Mesenteric fat pad (tissue), 1 donor: ENCODE measurements around the gene ABHD4. TPM values are rescaled to one million over a fixed set of nuclear protein-coding genes. Genes with fewer than 3 reads are reported as not detected.
"Not testable (repeated sequence)": the region's sequence is repeated elsewhere in the genome, so short reads cannot be mapped to it uniquely, and the experiment has no call there.

Experiments used
- DNase-seq: peaks from one replicate; pipeline ENCODE4 v3.0.0-alpha.2; 2020; ENCODE audit warnings: low spot score
- total RNA-seq: library from RNA; stranded (reverse); fragmentation: NEBNext Ultra II Directional; extraction: Animal tissue kit (Norgen Biotek cat#: 25700); gene quantifications from one replicate; pipeline ENCODE4 v1.2.1, GENCODE V29; 2021
- donor health status: DM: yes; HTN: yes; CAD: no.

Gene ABHD4
- total RNA-seq, 1 donor from 2014 or later = 36.5 TPM

DNA sequence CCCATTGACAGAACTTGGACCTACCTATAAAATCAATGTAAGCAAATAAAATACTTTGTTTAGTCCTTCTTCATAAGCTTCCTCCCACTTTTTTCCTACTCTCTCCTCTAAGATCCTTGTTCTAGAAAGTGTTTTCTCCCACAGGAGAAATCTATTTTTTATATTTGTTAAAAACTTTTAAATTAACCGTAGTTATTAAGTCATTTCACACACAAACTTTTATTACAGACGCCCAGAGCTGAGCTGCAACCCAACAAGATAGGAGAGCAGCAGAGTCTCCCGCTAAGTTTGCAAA lies 36.8 kb upstream of the ABHD4 start:
- DNase-seq = no peak

DNA sequence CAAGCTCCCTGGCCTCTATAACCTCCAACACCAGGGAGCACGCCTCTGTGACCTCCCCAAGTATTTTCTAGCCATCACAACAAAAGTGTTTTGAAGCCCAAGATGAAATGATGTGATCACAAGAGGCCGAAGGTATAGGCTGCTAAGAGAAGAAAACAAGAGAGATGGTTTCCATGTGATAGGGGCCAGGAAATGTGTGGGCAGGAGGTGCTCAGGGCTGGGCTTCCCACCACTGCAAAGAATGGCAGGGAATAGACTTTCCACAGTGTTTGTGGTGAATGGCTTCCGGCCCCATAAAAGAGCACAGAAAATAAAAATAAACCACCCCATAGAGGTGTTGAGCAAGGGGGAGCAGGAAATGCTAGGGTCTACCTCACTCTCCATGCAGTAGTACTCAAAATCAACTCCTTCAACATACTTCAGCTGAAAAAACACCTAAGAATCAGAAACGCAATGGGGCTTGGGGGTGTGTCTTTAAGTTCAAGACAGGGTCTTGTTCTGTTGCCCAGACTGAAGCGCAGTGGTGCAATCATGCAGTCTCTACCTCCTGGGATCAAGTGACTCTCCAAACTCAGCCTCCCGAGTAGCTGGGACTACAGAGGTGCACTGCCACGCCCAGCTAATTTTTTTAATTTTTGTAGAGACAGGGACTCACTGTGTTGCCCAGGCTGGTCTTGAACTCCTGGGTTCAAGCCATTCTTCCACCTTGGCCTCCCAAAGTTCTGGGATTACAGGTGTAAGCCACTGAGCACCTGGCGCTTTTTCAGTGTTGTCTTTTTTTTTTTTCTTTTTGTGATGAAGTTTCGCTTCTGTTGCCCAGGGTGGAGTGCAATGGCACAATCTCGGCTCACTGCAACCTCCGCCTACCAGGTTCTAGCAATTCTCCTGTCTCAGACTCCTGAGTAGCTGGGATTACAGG lies 36.2 kb upstream of the ABHD4 start:
- DNase-seq = no peak

DNA sequence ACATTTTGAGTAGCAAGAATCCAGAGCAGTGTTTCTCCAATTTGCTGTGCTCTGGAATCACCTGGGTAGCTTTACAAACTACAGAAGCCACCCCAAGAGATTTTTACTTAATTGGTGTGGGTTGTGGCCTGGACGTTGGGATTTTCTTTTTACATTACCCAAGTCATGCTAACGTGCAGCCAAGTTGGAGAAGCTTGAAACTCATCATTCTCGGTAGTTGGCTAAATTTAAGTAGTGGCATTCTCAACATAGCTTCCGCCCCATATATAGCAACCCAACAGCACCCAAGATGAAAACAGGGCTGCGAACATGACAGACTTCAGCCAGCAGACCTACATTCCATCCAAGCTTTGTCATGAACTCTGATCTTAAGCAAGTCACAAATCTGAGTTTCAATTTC lies 34.1 kb upstream of the ABHD4 start:
- no peak for DNase-seq

GRCh38 chr14:22564463-22564862 lies 33.6 kb upstream of the ABHD4 start:
- DNase-seq = no peak

GRCh38 chr14:22565391-22565945 lies 32.6 kb upstream of the ABHD4 start:
- no peak for DNase-seq

GRCh38 chr14:22566266-22566665 lies 31.8 kb upstream of the ABHD4 start:
- not testable (repeated sequence) for DNase-seq

DNA sequence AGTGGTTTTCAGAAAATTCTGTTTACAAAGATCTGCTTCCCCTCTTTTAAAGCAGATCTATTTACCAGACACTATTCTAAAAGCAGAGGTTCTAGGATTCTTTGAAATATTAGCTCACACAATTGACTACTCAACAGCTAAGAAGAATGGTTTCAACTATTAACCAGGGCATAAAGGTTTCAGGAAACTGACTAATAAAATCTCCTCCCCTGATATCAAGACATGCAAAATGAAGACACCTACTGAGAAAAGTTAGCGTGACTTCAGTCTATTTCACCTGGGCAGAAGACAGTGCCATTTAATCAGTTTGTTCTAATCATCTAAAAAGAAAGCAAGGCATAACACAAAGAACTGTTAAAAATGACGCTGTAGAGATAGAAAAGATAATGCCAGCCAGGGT lies 31.3 kb upstream of the ABHD4 start:
- DNase-seq = no peak

DNA sequence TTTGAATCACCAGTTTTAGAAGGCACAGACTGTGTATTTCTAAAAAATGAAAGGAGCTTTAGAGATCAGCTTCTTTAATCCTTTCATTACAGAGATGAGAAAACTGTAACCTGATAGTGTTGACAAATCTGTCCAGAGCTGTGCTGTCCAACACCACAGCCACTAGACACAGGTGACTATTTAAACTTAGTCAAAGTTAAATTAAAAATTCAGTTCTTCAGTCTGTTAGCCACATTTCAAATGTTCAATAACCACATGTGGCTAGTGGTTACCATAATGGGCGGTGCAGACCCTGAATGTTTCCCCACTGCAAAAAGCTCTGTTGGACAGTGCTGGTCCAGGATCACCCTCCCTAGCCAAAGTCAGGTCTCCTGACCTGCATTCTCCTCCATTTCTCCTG lies 30.7 kb upstream of the ABHD4 start:
- no peak for DNase-seq

GRCh38 chr14:22569106-22569736 lies 28.9 kb upstream of the ABHD4 start:
- no peak for DNase-seq

DNA sequence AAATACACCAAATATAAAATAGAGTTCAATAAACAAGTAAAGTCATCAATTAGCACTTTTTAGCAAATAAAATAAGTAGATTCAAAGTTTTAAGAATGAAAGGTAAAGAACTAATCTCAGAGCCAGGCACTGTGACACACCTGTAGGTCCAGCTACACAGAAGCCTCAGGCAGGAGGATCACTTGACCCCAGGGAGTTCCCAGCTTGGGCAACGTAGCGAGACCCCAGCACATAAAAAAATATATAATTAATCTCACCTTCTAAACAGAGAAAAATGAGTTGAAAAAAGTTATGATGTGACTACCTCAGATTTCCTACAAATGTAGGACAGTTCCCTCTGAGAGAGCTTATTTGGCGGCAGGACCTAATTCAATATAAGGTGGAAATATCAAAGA lies 28.4 kb upstream of the ABHD4 start:
- DNase-seq = no peak

DNA sequence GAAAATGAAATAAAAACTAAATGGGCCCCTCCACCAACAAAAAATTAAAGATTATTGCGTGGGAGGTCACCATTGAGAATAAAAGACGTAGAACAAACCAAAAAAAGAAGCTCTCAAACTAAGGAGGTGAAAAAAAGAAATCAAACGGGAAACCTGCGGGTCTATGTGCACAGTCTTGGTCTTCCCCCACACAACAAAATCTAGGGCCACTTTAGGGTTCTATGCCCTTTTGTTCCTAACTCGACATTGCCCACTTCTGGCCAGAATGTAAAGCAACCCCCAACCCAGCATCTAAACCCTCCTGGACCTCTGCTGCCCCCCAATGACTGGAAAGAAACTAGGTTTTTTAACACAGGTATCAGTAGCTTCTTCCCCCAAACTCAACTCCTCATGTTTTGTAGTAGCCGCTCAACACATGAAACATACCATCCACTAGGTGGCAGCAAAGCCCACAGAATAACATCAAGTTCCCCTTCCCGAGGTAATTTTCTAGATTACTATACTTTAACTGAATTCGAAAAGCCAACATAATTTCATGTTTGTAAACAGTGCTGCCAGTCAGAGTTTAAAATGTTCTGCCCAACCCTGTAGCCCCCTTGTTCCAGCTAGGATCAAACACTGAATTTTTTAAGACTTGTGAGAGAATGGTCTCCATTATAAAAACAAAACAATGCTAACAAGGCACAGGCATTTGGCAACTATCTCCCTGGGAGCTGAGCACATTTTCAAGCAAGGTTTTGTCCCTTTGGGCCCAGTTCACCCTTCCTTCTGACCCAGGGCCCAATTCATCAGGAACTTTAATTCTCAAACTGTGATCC lies 27.8 kb upstream of the ABHD4 start:
- no peak for DNase-seq

- no peak for DNase-seq
These were observed 25.5 kb upstream of the ABHD4 start for GRCh38 chr14:22572562-22573058.

- DNase-seq = no peak
These were observed 24.3 kb upstream of the ABHD4 start for GRCh38 chr14:22573804-22574203.

- DNase-seq = no peak
These were observed 20.7 kb upstream of the ABHD4 start for GRCh38 chr14:22577334-22577908.

GRCh38 chr14:22579236-22579635 lies 18.9 kb upstream of the ABHD4 start:
- no peak for DNase-seq

GRCh38 chr14:22579881-22580280 lies 18.2 kb upstream of the ABHD4 start:
- no peak for DNase-seq

DNA sequence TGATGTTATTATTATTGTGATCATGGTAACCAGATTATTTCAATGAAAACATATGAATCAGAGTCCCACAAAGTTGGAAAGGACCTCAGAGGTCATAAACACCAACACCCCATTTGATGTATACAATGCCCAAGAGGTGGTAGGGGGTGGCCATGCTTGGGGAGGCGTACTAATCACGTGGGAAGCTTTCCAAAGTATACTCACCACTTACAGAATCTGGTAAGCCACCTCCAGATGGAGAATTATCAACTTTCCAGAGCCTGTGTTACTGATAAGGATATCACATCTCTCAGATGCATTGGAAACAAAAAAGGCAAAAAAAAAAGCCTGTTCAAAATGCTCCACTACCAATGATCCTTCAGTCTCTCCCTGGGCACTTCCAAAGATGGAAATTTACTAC lies 17.5 kb upstream of the ABHD4 start:
- DNase-seq = no peak

- no peak for DNase-seq
These were observed 14.1 kb upstream of the ABHD4 start for GRCh38 chr14:22583994-22584393.

GRCh38 chr14:22587247-22587646 lies 10.9 kb upstream of the ABHD4 start:
- DNase-seq = no peak

DNA sequence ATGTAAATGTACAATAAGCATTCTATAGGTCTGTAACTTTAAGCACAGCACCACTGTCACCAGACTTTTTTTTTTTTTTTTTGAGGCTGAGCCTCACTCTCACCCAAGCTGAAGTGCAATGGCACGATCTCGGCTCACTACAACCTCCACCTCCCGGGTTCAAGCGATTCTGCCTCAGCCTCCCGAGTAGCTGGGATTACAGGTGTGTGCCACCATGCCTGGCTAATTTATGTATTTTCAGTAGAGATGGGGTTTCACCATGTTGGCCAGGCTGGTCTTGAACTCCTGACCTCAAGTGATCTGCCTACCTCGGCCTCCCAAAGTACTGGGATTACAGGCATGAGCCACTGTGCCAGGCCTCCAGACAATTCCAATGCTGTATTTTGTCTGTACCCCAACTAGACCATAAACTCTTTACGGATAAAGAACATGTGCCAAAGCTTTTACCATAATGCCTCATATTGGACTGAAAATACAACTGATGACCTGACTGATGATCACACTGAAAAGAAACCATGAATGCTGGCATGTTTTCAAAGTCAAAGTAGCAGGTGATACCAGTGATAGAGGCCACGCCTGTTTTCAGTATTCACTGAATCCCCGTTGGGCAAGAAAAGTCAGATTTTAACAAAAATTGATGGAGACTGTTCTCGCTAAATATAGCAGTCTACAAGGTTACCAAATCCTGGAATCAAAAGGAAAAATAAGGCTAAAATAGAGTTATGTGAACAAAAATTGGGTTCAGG lies 10.2 kb upstream of the ABHD4 start:
- DNase-seq = not testable (repeated sequence)
